Measurements from ENCODE around the gene CENPK. TPM values are rescaled to one million over a fixed set of nuclear protein-coding genes. Genes with fewer than 3 reads are reported as not detected.

The CENPK gene
- total RNA-seq, 3 donors from 2014 or later (not counting 1 experiment from before 2014, with no cell fraction given): 22.0 to 32.0 (median 26.1) TPM

- Histone ChIP-seq H3K4me3 (ENCODE audit: low read length) (no peak overlapping the region), H3K36me3 (ENCODE audit: control insufficient read depth, insufficient read depth, low read length) (peaks cover 32% of the 10 kb centered on the region), H3K27ac (ENCODE audit: low read length) (no peak overlapping the region), H3K4me1 (ENCODE audit: control insufficient read depth, insufficient read depth, low read length) (no peaks in the 10 kb centered on the region), H3K9me3 (ENCODE audit: control insufficient read depth, insufficient read depth, low read length) (no peaks in the 10 kb centered on the region), H3K27me3 (ENCODE audit: control insufficient read depth, insufficient read depth, low read length) (no peaks in the 10 kb centered on the region)
- no peaks in the 10 kb centered on the region for H3K27me3 Mint-ChIP-seq (ENCODE audit: low read depth in 2 of 2)
- H3K36me3 Mint-ChIP-seq: peaks cover 9% of the 10 kb centered on the region
- WGBS (ENCODE audit: insufficient coverage): 80% methylated on average over 5 of the region's 5 CpGs
- DNase-seq (no peak), ATAC-seq (no peak)
- intact Hi-C loops (cut with micrococcal nuclease): no loop called here
- peak overlapping the region in 1 of 2 donors; percentile 2 for H3K27ac Mint-ChIP-seq
- H3K4me3 Mint-ChIP-seq: no peak overlapping the region
- no peaks in the 10 kb centered on the region for H3K9me3 Mint-ChIP-seq
- H3K4me1 Mint-ChIP-seq: no peaks in the 10 kb centered on the region
- no peak for TF ChIP-seq CTCF (IDR thresholded peaks at IDR 0.05)
Measured at GRCh38 chr5:65553941-65554340, 9.0 kb downstream of the CENPK start.

GRCh38 chr5:65548281-65548680 is 14.7 kb downstream of the CENPK start:
- Mint-ChIP-seq H3K36me3 (peaks cover 9% of the 10 kb centered on the region), H3K4me1 (no peaks in the 10 kb centered on the region), H3K27me3 (ENCODE audit: low read depth in 2 of 2) (no peaks in the 10 kb centered on the region), H3K9me3 (no peaks in the 10 kb centered on the region), H3K27ac (no peak overlapping the region), H3K4me3 (no peak overlapping the region)
- no peak for DNase-seq
- no peak for TF ChIP-seq CTCF (IDR thresholded peaks at IDR 0.05)
- no peak overlapping the region for H3K27ac ChIP-seq (ENCODE audit: low read length)
- H3K36me3 ChIP-seq (ENCODE audit: control insufficient read depth, insufficient read depth, low read length): peaks cover 24% of the 10 kb centered on the region
- no peak for ATAC-seq
- no peaks in the 10 kb centered on the region for H3K9me3 ChIP-seq (ENCODE audit: control insufficient read depth, insufficient read depth, low read length)
- H3K4me3 ChIP-seq (ENCODE audit: low read length): no peak overlapping the region
- WGBS (ENCODE audit: insufficient coverage): 77% methylated on average over 7 of the region's 7 CpGs
- H3K27me3 ChIP-seq (ENCODE audit: control insufficient read depth, insufficient read depth, low read length): no peaks in the 10 kb centered on the region
- H3K4me1 ChIP-seq (ENCODE audit: control insufficient read depth, insufficient read depth, low read length): no peaks in the 10 kb centered on the region
- intact Hi-C loops (cut with micrococcal nuclease): no loop called here

GRCh38 chr5:65546141-65546540 is 16.8 kb downstream of the CENPK start:
- 100% methylated on average over 5 of the region's 5 CpGs for WGBS (ENCODE audit: insufficient coverage)
- no peak overlapping the region for H3K27ac ChIP-seq (ENCODE audit: low read length)
- Mint-ChIP-seq H3K27me3 (ENCODE audit: low read depth in 2 of 2) (no peaks in the 10 kb centered on the region), H3K4me1 (no peaks in the 10 kb centered on the region), H3K36me3 (peaks cover 9% of the 10 kb centered on the region), H3K9me3 (no peaks in the 10 kb centered on the region), H3K27ac (no peak overlapping the region), H3K4me3 (no peak overlapping the region)
- H3K27me3 ChIP-seq (ENCODE audit: control insufficient read depth, insufficient read depth, low read length): no peaks in the 10 kb centered on the region
- ATAC-seq (no peak), DNase-seq (no peak)
- no peak for TF ChIP-seq CTCF (IDR thresholded peaks at IDR 0.05)
- no peak overlapping the region for H3K4me3 ChIP-seq (ENCODE audit: low read length)
- peaks cover 28% of the 10 kb centered on the region for H3K36me3 ChIP-seq (ENCODE audit: control insufficient read depth, insufficient read depth, low read length)
- H3K4me1 ChIP-seq (ENCODE audit: control insufficient read depth, insufficient read depth, low read length): no peaks in the 10 kb centered on the region
- H3K9me3 ChIP-seq (ENCODE audit: control insufficient read depth, insufficient read depth, low read length): no peaks in the 10 kb centered on the region
- intact Hi-C loops (cut with micrococcal nuclease): no loop called here

GRCh38 chr5:65544473-65544872 is 18.5 kb downstream of the CENPK start:
- no peaks in the 10 kb centered on the region for H3K4me1 Mint-ChIP-seq
- H3K4me1 ChIP-seq (ENCODE audit: control insufficient read depth, insufficient read depth, low read length): no peaks in the 10 kb centered on the region
- no peak overlapping the region for H3K4me3 Mint-ChIP-seq
- peaks cover 3% of the 10 kb centered on the region for H3K36me3 Mint-ChIP-seq
- H3K27ac ChIP-seq (ENCODE audit: low read length): no peak overlapping the region
- WGBS (ENCODE audit: insufficient coverage): 100% methylated on average over 3 of the region's 4 CpGs
- no peaks in the 10 kb centered on the region for H3K27me3 Mint-ChIP-seq (ENCODE audit: low read depth in 2 of 2)
- H3K27me3 ChIP-seq (ENCODE audit: control insufficient read depth, insufficient read depth, low read length): no peaks in the 10 kb centered on the region
- no peaks in the 10 kb centered on the region for H3K9me3 Mint-ChIP-seq
- no peak overlapping the region for H3K27ac Mint-ChIP-seq
- H3K9me3 ChIP-seq (ENCODE audit: control insufficient read depth, insufficient read depth, low read length): no peaks in the 10 kb centered on the region
- TF ChIP-seq CTCF (IDR thresholded peaks at IDR 0.05): no peak
- ATAC-seq: no peak
- no peak overlapping the region for H3K4me3 ChIP-seq (ENCODE audit: low read length)
- peaks cover 29% of the 10 kb centered on the region for H3K36me3 ChIP-seq (ENCODE audit: control insufficient read depth, insufficient read depth, low read length)
- intact Hi-C loops (cut with micrococcal nuclease): no loop called here
- no peak for DNase-seq

All from natural killer cell (primary cell).